Right atrium auricular region (tissue), 2 donors: Measurements from ENCODE around the gene QPCT. TPM values are rescaled to one million over a fixed set of nuclear protein-coding genes. Genes with fewer than 3 reads are reported as not detected.

Source experiments
- DNase-seq: peaks from one replicate; pipeline ENCODE4 v3.0.0-alpha.2; 2019; ENCODE audit warnings: low spot score
- H3K27ac ChIP-seq, 2 donors: fragments of 200-600 bp; sonication (generic); 1 replicate in 1 of 2; 2 replicates in 1 of 2; pipeline ENCODE4 v1.5.1; 2016 to 2019
- H3K27me3 ChIP-seq, 2 donors: fragments of 200-600 bp; sonication (generic); one replicate each; pipeline versions ENCODE4 v1.5.1 to v1.6.0; 2017 to 2019
- H3K36me3 ChIP-seq: fragments of 200-600 bp; sonication (generic); one replicate; pipeline ENCODE4 v1.5.1; 2016
- H3K4me1 ChIP-seq, 2 donors: fragments of 200-600 bp; sonication (generic); one replicate each; pipeline versions ENCODE4 v1.5.1 to v1.6.0; 2017 to 2019
- H3K4me3 ChIP-seq, 2 donors: fragments of 200-600 bp; sonication (generic); 1 replicate in 1 of 2; 2 replicates in 1 of 2; pipeline ENCODE4 v1.5.1; 2017 to 2019; ENCODE audit warnings: mild to moderate bottlenecking in 1 of 2, moderate library complexity in 1 of 2
- H3K9me3 ChIP-seq, 2 donors: fragments of 200-600 bp; sonication (generic); one replicate each; pipeline ENCODE4 v1.5.1; 2019
- CTCF ChIP-seq, 2 donors: fragments of 200-600 bp; sonication (generic); IDR thresholded peaks; one replicate each; pipeline ENCODE4 v1.5.1; 2019; ENCODE audit warnings: antibody characterized with exemption in 2 of 2
- total RNA-seq, 2 donors: library from RNA; depleted of rRNA; stranded (reverse); fragments of >200 nt; gene quantifications; one replicate each; pipeline ENCODE4 v1.1.0, GENCODE V29; 2016

QPCT gene
- total RNA-seq, 2 donors from 2014 or later = 1.1 to 10.1 TPM

- Histone ChIP-seq H3K27me3 (no peaks in the 10 kb centered on the region), H3K9me3 (no peaks in the 10 kb centered on the region), H3K36me3 (no peaks in the 10 kb centered on the region), H3K27ac (no peak overlapping the region), H3K4me1 (peaks cover 0 to 3% of the 10 kb centered on the region in 2 donors), H3K4me3 (no peak overlapping the region)
- DNase-seq = no peak
- no peak for TF ChIP-seq CTCF (IDR thresholded peaks at IDR 0.05)
These were observed 6.7 kb upstream of the QPCT start for GRCh38 chr2:37337620-37338280.

GRCh38 chr2:37338933-37339332 is 5.5 kb upstream of the QPCT start:
- H3K9me3 ChIP-seq = no peaks in the 10 kb centered on the region
- H3K27me3 ChIP-seq = no peaks in the 10 kb centered on the region
- TF ChIP-seq CTCF (IDR thresholded peaks at IDR 0.05) = no peak
- DNase-seq = no peak
- H3K27ac ChIP-seq = no peak overlapping the region
- no peaks in the 10 kb centered on the region for H3K36me3 ChIP-seq
- peaks cover 0 to 15% of the 10 kb centered on the region in 2 donors for H3K4me1 ChIP-seq
- no peak overlapping the region for H3K4me3 ChIP-seq

- no peak for TF ChIP-seq CTCF (IDR thresholded peaks at IDR 0.05)
- no peak for DNase-seq
- no peaks in the 10 kb centered on the region for H3K27me3 ChIP-seq
- H3K4me1 ChIP-seq = peaks cover 0 to 29% of the 10 kb centered on the region in 2 donors
- H3K4me3 ChIP-seq = no peak overlapping the region
- no peak overlapping the region for H3K27ac ChIP-seq
- no peaks in the 10 kb centered on the region for H3K9me3 ChIP-seq
- H3K36me3 ChIP-seq = no peaks in the 10 kb centered on the region
These were observed 3.8 kb upstream of the QPCT start for GRCh38 chr2:37340637-37341036.

GRCh38 chr2:37342591-37343220 is 1.7 kb upstream of the QPCT start:
- TF ChIP-seq CTCF (IDR thresholded peaks at IDR 0.05) = no peak
- no peak for DNase-seq
- H3K9me3 ChIP-seq = no peaks in the 10 kb centered on the region
- H3K36me3 ChIP-seq = no peaks in the 10 kb centered on the region
- H3K27ac ChIP-seq = no peak overlapping the region
- H3K27me3 ChIP-seq = no peaks in the 10 kb centered on the region
- H3K4me3 ChIP-seq = no peak overlapping the region
- peaks cover 0 to 29% of the 10 kb centered on the region in 2 donors for H3K4me1 ChIP-seq

- TF ChIP-seq CTCF (IDR thresholded peaks at IDR 0.05) = peak in 1 of 2 donors; percentile 46
- H3K9me3 ChIP-seq = no peaks in the 10 kb centered on the region
- no peaks in the 10 kb centered on the region for H3K27me3 ChIP-seq
- peak overlapping the region in 1 of 2 donors; percentile 57 for H3K27ac ChIP-seq
- H3K36me3 ChIP-seq = no peaks in the 10 kb centered on the region
- no peak for DNase-seq
- H3K4me3 ChIP-seq = peak overlapping the region; percentile 47 to 63
- peaks cover 0 to 29% of the 10 kb centered on the region in 2 donors for H3K4me1 ChIP-seq
These were observed 644 bp upstream of the QPCT start for GRCh38 chr2:37343537-37344434.
